HG02870 (cell line): ENCODE measurements around the gene OSBPL5.

Source experiments
- ATAC-seq: cut with Tn5 transposase; IDR thresholded peaks from one replicate; pipeline ENCODE4 v1.9.1; 2021; ENCODE audit warnings: mild to moderate bottlenecking, moderate library complexity; ENCODE audit not compliant: unreplicated experiment

The OSBPL5 gene

DNA sequence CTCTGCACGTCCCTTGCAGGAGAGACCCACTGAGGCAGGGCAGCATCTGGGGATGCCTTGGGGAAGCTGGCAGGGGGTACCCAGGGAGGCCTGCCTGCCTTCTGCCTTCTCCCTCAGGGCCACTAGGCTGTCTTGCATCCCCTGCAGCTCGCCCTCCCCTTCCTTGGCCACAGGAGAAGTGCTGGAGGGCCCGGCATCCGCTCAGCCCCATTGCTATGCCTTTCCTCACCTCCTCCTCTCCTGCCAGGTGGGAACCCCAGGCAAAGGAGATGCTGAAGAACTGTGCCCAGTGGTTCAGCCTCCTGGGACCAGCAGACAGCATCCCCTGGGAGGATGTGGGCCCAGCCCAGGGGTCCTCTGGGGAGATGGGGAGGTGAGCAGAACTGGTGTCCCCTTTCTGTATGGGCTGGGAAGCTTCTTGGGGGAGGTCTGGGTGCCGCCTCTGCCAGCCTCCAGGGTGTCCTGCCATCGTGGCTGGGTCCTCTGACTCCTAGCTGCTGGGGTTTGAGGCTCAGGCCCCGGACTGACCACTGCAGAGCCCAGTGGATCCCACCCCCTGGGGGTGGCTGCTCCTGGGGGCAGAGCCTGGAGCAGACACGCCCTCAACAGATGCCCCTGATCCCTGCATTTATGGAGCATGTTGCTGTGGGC is 32.9 kb upstream of the OSBPL5 start:
- ATAC-seq = no peak

- ATAC-seq = no peak
Measured at GRCh38 chr11:3197044-3197695, 32.1 kb upstream of the OSBPL5 start.

GRCh38 chr11:3196161-3197043 is 31.3 kb upstream of the OSBPL5 start:
- ATAC-seq = no peak

DNA sequence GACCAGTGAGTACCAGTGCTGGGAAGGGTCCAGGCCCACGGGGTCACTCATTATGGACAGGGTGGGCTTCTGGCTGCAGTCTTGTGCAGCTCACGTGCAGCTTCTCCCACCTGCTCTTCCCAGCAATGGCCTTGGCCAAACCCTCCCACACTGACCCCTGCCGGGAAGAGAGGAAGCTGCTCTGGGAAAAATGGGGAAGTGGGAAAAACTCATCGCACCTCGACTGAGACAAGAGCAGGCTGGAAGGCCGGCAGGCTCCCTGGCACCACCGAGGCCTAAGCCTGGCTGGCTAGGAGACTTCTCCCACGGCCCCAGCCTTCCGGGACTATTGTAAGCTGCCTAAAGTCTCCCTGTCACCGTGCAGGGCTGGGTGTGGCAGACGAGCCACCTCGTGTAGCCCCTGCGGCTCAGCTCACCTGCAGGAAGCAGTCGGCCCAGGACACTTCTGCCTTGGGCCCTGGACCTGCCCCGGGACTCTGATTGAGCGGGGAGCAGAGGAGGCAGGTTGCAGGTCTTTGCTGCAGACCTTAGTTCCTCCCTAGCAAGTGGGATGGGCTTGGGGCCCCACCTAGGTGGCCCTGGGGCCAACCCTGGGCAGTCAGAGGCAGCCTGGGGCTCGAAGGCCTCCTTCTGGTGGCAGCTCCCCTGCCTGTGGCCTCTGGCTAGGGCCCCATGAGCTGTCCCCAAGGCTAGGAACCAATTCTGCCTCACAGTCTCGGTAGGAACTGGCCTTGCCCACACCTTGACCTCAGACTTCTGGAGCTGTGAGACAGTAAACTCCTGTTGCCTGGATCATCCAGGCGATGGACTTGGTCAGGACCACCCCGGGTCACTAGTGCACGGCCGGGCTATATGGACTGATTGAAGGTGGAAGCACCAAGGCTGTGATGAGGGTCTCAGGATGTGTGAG is 30.4 kb upstream of the OSBPL5 start:
- ATAC-seq = no peak

- no peak for ATAC-seq
Measured at GRCh38 chr11:3194016-3194816, 29.1 kb upstream of the OSBPL5 start.

DNA sequence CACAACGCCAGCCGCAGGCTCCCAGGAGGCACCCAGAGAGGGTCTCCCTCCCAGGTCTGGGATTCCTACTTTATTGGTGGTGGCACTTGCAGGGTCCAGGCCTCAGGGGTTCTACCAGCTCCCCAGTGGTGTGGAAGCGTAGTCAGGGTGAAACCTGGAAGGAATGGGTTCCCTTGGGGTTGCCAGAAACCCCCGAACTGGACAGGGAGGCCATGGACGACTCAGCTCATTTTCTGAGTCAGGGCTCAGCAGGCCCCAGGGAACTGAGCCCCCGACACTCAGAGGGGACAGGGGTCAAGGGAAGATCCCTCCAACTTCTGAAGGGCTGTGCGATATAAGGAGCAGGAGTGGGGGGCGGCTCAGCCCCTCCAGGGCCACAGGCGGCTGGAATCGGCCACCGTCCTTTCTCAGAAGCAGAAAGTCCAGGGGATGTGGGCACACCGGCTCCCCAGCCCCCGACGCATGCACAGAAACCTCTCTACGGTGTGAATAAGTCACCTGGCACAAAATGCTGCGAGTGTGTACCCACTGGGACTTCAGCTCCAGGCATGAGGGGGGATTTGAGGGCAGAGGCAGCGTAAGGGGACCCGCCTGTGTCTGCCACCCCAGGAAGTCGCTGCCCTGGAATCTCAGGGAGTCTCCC is 28.4 kb upstream of the OSBPL5 start:
- no peak for ATAC-seq

- no peak for ATAC-seq
Measured at GRCh38 chr11:3192511-3193372, 27.6 kb upstream of the OSBPL5 start.

DNA sequence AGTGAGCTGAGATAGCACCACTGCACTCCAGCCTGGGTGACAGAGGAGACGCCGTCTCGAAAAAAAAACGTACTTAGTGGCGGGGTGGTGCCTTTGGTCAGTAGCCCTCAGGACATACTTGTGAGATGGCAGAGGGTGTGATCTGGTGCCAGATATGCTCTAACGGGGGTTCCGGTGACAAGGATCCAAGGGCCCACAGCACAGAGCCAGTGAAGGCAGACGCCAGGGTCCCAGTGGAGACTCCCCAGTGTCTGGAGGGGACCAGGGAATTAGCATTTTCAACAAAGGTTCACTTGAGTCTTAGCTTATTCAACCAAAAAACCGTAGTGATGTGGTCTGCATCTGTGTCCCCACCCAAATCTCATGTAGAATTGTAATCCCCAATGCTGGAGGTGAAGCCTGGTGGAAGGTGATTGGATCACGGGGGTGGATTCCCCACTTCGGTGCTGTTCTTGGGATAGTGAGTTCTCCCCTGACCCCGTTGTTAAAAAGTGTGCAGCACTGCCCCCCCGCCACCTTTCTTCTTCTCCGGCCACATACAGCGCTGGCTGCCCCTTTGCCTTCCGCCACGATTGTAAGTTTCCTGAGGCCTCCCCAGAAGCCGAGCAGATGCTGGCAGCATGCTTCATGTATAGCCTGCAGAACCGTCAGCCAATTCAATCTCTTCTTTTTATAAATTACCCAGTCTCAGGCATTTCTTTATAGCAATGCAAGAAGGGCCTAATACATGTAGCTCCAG is 26.6 kb upstream of the OSBPL5 start:
- ATAC-seq = no peak

- ATAC-seq = no peak
Measured at GRCh38 chr11:3190600-3190999, 25.5 kb upstream of the OSBPL5 start.

DNA sequence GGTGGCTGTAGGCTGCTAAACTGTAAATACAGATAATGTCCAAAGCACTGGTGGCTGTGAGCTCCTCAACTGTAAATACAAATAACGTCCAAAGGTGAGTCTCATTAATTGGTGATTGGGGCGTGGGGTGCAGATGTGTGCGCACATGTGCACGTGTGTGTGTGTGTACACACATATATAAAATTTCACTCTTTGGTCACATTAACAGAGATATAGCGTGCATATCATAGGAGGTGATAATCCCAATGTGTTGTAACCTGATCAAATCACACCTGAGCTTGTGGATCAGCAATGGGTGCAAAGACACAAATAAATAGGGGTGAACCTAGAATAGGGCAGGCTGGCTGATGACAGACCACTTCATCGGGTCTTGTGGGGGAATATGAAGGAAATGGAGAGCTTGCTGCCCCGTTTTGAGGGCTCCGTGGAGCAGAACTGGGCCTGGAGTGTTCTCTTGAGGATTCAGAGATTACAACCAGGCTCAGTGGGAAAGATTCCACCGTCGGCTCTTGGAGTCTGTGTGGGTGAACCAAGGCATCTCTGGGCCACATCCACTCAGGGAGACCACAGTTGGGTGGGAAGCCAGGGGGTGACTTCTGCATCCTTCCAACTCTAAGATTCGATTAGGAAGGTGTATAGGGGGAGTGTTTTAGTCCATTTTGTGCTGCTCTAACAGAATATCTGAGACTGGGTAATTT is 24.9 kb upstream of the OSBPL5 start:
- no peak for ATAC-seq

GRCh38 chr11:3189196-3189843 is 24.2 kb upstream of the OSBPL5 start:
- no peak for ATAC-seq

- no peak for ATAC-seq
Measured at GRCh38 chr11:3188496-3189195, 23.5 kb upstream of the OSBPL5 start.

DNA sequence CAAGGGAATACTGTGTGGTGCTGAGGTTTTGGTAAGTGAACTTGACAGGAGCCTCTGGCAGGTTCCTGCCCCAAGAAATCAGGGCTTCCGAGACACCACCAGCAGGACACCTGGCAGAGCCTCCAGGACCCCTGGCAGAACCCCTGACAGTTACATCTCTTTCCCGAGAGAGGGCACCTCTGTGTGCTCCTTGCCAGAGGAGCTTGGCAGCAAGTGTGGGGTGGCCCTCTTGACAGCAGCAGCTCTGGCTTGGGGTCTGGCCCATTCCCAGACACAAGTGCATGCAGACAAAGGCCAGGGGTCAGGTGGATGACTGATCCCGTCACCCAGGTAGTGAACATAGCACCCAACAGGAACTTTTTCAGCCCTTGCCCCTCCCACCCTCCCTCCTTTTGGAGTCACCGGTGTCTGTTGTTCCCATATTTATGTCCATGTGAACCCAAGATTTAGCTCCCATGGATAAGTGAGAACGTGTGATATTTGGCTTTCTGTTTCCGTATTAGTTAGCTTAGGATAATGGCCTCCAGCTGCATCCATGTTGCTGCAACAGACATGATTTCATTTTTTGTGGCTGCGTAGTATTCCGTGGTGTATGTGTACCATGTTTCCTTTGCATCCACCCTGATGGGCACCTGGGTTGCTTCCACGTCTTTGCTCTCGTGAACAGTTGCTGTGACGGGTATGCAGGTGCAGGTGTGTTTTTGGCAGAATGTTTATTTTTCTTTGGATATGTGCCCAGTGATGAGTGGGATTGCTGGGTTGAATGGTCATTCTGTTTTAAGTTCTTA is 21.2 kb upstream of the OSBPL5 start:
- no peak for ATAC-seq

- no peak for ATAC-seq
Measured at GRCh38 chr11:3184732-3185347, 19.7 kb upstream of the OSBPL5 start.

GRCh38 chr11:3183523-3183922 is 18.4 kb upstream of the OSBPL5 start:
- ATAC-seq = no peak
